CD4-positive, alpha-beta T cell treated with Interferon gamma for 1 hour (primary cell): ENCODE data around the gene FTHL17.

Source experiments
- DNase-seq: peaks from one replicate; pipeline ENCODE4 v3.0.0-alpha.2; 2020

The FTHL17 gene

DNA sequence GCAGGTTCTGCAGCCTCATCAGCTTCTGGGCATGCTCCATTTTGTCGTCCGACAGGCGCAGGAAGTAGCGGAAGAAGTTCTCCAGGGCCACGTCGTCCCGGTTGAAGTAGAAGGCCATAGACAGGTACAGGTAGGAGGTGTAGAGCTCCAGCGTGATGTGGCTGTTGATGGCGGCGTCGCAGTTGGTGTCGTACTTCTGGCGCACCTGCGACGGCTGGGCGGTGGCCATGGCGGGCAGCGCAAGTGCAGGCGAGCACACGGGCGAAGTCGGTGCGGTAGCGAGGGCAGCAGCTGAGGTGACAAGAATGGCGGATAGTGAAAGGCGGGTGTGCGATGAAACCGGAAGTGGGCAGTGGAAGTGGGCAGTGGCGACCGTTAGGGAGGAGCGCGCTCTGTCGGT, at the start of gene FTHL17:
Gene FTHL17 (minus strand): TSS at position 317 of the 400 bp plus-strand sequence. CDS start 88 bp downstream, at position 229.
- DNase-seq = no peak

DNA sequence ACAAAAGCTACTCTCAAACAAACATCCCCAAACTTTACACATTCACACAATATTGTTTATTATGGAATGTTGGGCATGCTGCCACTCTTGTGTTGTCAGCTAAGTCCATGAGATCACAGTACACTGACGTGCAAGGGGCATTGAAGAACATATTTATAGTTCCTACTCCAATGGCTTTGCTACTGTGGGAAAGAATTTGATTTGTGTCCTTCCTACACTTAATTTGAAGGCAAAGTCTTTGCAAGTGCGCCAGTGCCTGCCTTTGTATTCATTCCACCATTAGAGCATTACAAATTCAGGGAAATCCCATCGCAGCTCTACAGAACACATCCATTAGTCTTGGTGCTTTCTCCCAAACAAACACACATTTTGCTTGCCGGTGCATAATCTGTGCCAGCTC, 45.4 kb upstream of the FTHL17 start:
- DNase-seq = no peak

DNA sequence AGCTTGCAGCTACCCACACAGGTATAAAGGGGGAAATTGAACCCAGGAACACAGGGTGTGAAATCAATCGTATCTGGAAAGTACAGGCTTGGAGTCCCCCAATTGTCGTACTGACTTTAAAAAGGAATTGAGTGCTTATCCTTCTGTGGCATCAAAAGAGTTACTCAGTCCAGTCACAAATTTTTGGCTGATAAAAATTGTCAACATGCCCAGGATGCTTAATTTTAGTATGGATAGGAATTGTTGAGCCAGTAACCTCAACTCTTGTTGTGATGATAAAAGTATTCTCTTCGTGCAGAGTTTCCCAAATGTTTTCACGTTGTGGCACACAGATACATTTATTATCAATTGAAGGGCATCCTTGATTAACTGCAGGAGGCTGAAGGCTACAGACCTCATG, 43.6 kb upstream of the FTHL17 start:
- DNase-seq = no peak

DNA sequence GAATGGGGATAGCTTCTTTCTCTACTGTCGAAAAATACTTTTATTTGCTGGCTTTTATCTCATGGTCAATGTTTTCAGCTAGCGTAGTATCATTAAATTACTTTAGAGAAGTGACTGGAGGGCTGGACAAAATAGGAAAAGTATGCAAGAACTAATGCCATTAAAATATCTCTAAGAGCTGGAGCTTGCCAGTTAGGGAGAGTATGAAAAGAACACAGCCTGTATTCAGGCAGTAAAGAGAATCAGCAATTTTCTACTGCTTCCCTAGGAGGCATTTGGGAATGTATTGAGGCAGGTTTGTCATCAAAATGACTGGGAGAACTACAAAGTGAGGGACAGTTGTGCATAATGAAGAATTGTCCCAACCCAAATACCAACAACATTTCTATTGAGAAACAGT, 43.0 kb upstream of the FTHL17 start:
- no peak for DNase-seq

DNA sequence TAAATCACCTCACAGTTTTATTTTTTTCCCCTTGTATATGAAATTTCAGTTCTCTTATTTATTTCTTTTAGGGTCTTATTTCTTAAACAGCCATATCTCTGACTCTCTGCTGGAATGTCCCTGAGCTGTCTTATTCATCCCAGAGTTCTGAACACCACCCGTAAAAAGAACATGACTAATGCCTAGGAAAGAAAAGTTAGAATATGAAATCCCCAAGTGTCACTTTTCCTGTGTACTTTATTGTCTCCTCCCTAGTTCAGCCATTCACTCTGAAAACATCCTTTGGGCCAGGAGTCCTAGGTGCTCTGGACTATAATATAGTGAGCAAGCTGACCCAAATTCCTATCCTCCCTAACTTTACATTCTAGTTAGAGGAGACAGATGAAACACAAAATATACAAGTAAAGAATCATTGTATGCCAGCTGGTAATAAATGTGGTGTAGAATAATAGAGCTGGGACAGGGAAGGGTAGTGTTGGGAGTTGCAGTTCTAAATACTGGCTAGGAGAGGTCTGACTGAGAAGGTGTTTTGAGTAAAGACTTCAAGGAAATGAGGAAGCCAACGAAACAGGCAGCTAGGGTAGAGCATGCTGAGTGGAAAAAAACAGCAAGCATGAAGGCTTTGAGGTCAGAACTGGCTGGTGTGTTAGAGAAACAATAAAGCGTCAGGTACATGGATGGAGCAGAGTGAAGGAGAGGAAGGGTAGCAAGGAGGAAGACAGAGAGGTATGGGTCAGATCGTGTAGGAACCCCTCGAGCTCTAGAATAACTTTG, 40.6 kb upstream of the FTHL17 start:
- DNase-seq = no peak

DNA sequence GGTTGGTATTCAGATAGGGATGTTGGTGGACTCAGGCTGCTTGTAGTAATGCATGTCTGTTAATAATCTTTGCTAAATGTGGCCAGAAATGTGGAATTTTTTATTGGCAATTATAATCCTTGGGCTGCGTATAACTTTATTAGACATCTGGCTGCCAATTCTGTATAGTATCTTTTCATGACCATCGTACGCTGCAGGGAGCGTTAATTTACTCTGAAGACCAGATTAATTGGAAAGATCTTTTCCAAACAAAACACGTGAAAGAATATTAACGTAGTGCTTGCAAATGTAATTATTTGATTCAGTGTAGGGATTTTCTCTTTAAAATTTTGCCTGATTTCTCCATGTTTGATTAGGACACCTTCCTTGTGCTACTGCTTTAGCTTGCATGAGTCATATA, 38.8 kb upstream of the FTHL17 start:
- no peak for DNase-seq

DNA sequence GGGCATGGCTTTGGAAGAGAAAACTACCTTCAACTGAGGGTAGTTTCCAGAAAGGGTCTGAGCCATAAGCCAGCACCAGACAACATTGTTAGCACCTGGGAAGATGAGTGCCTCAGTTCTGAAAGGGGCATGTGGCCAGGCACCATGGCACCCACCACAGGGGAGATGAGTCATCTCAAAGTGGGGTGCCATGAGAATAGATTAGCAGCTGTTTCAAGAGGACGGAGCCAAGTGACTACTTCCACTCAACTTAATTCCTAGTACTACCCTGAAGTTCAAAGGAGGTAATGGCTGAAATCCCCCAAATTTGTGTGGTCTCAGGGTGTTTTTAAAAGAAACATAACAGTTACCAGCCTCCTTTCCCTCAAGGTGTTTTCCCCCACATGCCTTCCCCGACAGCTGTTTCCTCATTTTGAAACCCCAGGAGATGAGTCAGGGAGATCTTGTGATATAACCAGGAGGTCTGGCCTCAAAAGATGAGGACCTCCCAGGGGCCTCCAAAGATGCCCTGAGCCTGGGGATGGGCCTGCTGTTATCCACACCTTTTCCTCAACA, 27.8 kb upstream of the FTHL17 start:
- no peak for DNase-seq

DNA sequence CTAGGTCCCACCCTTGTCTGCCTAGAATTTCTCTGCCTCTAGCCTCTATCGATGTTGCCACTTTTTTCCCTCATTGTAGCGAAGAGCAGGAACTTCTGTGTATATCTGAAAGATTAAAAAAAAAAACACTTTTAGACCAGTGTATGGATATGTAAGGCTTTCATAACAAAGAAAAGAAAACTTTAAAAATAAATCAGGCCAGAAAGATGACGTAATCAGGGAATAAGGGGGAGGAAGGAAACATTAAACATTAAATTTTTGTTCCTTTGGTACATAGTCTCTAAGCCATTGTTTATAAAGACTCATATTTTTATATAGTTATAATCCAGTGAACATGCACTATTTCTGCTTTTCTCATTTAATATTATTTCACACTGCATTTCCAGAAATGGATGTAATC, 26.2 kb upstream of the FTHL17 start:
- DNase-seq = no peak

DNA sequence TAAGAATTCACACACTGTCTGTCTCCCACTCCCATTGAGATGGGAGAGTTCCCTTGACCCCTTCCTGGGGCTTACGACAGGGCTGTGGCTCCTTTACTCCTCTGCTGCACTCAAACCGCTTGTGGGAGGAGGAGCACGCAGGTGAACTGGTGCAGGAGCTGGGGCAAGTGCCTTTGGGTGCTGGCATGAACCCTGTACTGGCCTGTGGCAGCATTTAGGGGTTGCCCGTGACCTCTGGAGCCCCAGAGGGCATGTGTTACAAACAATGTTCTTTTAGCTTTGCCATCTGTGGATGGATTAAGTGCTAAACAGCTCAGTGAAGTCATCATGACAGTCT, 21.8 kb upstream of the FTHL17 start:
- no peak for DNase-seq

DNA sequence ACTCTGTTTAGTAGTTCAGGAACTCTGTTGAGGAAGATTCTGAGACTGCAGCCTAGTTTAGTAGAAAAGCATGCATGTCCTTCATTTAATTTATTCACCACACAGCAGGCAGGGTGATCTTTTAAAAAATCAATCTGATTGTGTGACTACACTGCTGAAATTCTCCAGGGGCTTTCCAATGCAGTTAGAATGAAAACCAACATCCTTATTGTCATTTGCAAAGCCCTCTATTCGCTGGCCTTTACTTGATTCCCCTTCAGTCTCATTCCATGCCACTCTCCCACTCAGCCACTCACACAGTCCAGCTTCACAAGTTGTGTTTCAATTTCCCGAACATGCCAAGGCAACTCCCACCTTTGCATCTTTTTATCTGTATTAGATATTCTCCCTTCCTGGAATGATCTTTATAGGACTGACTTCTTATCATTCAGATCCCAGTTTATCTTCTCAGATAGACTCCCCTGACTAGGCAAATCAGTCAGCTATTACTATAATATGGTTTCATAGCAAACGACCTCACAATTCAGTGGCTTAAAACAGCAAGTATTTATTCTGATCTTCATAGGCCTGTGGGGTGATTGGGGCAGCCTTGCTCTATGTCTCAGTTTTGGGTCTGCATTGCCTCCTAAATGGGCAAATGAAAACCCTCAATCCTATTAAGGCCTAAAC, 21.3 kb upstream of the FTHL17 start:
- DNase-seq = no peak

DNA sequence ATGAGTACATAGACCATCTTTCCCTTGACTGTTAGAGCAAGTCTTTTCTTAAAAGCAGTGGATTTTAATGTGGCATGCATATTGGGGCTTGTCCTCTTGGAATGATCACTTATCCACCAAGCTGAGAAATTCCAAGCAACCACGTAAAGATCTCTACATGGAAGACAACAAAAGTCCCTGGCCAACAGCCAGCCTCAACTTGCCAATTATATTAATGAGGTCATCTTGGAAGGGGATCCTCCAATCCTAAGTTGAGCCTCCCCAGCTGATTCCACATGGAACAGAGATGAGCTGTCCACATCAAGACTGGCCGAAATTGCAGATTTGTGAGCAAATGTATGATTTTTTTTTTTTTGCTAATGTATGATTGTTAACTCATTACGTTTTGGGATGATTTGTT, 20.6 kb upstream of the FTHL17 start:
- DNase-seq = no peak

DNA sequence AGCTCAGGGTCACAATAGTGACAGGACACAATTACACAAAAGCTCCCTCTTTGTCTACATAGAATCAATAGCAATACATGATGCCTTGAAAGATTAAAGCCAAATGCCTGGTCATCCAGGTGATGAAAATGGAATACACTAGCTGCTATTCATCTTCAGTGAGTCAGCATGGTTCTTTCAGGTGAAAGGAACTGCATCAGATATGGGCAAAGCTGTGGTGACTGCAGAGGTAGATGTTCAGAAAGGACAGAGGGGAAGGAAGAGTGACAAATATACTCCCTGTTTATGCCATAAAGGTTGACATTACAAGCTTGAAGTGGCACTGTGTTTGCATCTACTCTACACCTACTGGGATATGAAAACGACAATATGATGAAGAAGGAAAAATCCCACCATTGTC, 20.0 kb upstream of the FTHL17 start:
- no peak for DNase-seq

DNA sequence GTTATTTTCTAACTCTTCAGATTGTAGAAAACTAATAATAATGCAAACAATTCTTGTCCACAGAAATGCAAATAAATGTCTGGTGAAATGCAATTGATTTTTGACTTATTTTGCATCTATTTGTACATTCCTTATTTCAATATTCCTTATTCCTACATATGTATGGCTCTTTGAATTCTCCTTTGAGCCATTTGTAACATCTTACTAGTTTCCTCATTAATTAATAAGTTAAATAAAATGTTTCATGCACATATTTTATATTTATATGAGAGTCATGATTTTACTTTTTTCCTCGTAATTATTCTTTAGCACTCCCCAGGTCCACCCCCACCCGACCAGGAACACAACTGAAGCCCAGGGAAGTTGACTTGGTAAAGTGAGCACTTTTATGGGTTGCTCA, 2.7 kb upstream of the FTHL17 start:
- DNase-seq = no peak

DNA sequence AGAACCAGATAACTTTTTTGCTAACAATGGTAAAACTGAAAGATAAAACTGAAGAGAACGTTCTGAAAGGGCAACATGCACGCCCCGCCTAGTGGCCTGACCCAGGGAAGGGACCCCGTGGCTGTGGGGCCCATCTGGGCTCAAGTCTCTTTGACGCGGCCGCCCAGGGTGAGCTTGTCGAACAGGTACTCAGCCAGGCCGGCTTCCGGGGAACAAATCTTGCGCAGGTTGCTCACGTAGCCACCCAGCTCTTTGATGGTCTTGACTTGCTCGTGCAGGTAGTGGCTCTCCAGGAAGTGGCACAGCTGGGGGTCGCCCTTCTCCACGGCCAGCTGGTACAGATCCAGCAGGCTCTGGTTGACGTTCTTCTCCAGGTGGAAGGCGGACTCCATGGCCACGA, 579 bp downstream of the FTHL17 start:
- no peak for DNase-seq

DNA sequence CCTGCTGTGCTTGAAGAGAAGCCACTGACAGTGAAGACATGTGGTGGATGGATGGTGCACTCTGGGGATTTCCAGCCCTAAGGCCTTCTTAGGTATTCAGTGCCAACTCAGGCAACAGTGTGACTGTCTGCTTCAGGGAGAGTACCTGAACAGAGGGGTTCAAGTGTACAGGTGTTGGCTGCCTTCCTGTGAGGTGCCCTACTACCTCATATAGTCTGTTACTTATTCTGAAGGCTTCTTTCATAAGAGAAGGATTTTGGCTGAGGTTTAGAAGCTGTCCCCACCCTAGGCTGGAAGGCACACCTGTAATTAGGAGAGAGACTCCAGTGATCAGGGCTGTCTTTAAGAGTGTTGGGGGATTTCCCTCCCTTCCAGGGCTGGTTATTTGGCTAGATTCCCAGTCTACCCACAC, 1.8 kb downstream of the FTHL17 start:
- no peak for DNase-seq

DNA sequence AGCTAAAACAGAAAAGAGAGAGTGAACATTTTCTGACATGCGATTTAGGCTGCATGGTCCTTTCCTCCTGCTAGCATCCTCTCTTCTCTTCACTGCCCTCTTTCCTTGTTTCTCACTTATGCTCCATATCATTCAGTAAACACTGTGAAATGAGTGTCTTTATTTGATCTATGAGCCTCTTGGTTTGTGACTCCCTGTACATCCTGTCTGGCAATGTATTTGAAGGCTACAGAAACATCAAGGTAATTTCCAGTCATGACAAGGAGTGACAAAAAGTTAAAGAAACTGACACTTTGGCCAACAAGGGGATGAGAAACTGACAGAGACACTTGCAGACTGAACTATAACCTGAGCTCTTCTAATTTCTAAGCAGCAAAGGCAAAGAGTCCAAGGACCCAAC, 8.7 kb downstream of the FTHL17 start:
- DNase-seq = no peak

DNA sequence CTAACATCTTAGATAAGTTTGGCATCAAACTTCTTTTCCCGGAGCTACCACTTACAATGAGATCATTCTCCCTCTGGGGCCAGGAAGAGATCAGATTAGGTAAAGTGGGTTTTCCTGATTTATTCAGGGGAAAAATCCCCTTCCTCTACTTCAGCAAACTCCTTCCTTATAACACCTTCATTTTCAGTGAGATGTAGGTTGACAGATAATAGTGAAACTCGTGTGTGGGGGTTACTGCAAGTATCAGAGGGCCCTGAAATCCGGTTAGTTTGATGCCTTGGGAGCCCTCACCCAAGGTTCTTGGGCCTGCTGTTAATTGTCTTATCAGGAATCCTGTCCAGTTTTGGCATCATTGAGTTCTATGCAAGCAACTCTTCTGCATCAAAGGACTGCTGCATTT, 10.8 kb downstream of the FTHL17 start:
- no peak for DNase-seq

DNA sequence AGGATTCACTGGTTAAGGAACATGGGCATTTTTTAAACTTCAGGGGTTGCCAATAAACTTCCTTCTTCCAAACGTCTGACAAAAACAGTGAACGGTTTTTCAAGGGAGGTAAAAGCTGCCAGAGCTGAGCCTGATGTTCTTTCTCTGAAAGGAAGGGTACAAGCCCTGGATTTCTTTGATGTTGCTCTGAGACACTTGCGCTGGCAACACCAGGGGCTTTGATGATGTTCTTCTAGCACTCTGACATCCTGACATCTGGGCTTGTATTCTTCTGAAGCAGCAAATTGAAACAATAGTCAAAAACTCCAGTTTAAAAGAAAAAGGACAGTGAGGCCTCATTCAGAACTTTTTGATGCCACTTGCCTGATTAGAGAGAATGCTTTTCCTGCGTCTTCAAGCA, 11.8 kb downstream of the FTHL17 start:
- DNase-seq = no peak

DNA sequence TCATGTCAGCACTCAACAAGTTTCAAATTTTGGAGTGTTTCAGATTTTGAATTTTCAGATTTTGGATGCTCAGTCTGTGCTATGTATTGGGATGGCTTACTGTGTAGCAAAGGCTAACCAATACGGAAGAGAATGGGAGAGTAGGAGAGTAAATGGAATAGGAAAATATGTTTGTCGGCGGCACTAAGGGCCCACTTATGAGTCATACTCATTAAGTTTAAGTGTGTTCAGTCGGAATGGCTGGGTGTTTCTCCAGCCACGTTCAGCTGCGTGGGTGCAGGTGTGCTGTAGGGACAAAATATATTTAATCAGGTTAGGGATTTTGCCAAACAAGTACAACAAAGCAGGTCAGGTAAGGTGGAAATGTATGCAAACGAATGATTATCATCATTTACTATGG, 13.6 kb downstream of the FTHL17 start:
- DNase-seq = no peak

DNA sequence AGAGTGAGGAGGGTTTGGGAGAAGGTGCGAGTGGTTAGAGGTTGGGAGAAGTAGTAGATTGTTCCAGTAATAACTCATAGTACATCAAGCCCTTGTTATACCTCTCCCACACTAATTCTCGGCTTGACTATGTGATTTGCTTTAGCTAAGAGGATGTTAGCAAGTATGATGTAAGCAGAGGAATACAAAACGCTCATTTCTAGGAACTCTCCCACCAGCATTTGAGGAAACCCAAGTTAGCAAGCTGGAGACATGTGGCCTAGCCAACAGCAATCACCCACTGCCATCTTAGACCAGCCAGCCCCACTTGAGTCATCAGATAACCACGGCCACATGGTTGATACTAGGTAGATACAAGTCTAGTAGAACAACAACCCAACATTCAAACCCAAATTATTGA, 14.2 kb downstream of the FTHL17 start:
- no peak for DNase-seq

DNA sequence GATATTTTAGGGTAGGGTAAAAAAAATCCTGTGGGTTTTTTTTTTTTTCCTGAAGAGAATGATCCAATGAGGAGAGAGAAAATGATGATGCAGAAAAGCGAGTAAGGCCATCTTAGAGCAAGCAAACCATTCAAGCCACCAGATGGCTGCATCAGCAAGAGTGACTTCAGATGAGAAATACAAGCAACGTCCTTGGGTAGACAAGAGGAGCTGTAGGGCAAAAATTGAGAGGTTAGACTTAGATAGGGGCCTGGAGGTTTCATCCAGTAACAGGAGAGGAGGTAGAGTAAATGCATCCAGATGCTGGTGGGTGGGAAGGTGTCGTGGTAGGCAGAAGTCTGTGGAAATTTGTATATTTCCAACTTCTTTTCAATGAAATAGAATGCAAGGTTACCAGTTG, 14.6 kb downstream of the FTHL17 start:
- no peak for DNase-seq

DNA sequence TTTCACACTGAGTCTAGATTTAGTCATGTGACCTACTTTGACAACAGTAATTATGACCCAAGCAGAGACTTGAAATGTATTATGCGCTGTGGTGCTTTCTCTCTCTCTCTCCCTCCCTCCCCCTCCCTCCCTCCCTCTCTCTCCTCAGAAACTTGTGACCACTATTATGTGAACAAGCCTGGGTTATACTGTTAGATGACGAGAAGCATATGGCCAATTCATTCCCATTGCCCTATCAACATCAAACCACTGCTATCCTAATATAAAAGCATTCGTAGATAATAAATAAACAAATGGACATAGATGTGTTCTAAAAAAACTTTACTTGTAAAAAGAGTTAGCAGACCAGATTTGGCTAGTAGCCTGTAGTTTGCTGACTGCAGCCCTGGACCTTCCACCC, 18.2 kb downstream of the FTHL17 start:
- no peak for DNase-seq

DNA sequence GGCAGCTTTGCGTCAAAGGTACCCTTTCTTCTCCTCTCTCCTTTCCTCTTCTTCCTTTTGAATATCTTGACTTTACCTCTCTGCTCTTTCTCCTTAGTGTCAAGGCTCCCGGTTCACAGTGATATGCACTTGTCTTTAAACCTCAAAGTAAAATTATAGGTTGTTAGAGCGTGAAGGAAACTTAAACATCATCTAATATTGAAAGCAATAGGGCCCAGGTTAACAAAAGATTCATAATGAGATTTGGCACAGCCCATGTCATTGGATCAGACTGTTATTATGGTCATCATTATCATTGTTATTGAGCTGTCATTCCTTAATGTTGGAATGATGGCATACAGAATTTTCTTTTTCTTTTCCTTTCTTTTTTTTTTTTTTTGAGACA, 32.5 kb downstream of the FTHL17 start:
- no peak for DNase-seq

DNA sequence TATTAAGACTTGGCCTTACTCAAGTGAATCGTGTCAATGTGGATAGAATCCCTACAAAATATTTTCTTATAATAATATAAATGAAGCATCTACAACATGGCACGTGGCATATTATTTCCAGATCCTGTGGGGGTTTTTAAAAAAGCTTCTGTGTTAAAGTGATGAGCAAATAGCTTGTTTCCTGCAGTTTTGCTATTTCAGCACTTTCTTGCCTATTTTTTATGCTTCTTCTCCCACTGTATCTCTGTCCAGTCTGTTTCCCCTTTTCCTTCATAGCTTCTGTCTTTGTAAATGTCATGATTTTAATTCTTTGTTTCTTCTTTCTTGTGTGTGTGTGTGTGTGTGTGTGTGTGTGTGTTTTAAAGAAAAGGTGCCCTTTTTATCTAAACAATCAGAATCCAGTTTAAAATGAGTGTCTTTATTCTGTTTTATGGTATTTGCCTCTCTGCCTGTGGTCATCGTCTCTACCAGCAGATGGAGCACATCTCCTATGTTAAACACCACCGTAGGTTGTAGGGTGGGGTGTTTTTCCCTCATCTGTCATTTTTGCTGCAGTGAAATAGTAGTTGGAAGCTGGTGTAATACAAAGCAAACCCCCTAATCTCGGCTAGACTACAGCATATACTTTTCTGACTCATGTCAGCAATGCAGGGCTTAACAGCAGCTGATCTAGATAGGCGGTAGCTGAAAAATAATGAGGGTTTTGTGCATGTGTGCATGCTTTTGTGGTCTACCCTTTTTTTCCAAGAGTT, 33.1 kb downstream of the FTHL17 start:
- DNase-seq = no peak
